ENCODE measurements around the gene SLC28A1. TPM values are rescaled to one million over a fixed set of nuclear protein-coding genes. Genes with fewer than 3 reads are reported as not detected.

The SLC28A1 gene
- total RNA-seq, 2 experiments from 2014 or later, result not detected

DNA sequence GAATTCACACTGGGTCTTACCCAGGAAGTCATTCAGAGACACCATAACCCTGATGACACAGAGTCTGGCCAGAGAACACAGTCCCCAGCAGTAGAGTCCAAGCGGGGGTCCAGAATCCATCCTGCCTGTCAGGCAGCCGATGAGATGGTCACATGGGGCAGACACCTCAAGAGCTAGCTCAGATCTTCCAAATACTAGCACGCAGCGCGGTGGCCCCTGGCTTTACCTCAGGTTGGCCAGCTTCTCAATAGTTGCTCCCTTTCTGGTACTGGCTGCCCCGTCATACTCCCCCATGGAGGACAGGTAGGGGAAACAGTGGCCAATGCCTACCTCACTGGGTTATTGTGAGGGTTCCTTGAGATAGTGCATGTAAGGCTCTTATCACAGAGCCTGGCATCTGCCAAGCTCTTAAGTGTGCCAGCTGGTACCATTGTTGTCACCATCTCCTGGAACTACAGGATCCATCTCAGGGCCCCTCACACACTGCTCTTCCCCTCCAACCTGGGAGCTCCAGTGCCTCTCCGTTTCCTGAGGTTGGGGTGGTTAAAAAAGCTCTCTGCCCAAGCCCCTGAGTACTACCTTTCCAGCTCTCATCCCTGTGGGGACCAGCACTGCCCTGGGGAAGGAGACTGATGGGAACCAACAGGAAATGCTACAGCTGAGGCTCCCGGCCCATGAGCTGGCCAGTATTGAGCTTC is 3.5 kb upstream of the SLC28A1 start:
- H3K27ac Mint-ChIP-seq, result no peak overlapping the region
- CTCF ChIA-PET, result interaction anchor here (0.6 to 1.5 kb wide), 3 partner anchors 16 to 310 kb away, joined by 3 to 4 read pairs (median 3); no protein-coding TSS in a partner anchor
- peaks cover 3% of the 10 kb centered on the region for H3K4me1 Mint-ChIP-seq
- H3K27me3 Mint-ChIP-seq, result no peaks in the 10 kb centered on the region
- POLR2A ChIA-PET, result no interaction called here
- H3K9me3 Mint-ChIP-seq, result no peaks in the 10 kb centered on the region
- H3K4me3 Mint-ChIP-seq, result no peak overlapping the region
- no peak for DNase-seq
- no peaks in the 10 kb centered on the region for H3K36me3 Mint-ChIP-seq (ENCODE audit: low read depth)

DNA sequence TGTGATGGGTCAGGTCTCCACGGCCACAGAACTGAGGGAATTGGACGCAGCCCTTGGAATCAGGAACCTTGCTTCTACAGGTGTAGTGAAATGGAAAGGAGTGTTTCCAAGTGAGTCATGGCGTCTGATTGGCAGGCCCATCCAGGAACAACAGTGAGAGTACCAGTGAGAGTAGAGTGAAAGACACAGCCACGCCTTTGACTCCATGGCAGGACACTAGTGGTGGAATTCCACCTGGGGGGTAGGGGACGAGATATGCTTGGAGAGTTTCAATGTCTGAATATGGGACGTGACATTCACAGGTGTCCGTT is 3.0 kb upstream of the SLC28A1 start:
- Mint-ChIP-seq H3K27me3 (no peaks in the 10 kb centered on the region), H3K9me3 (no peaks in the 10 kb centered on the region), H3K27ac (no peak overlapping the region), H3K4me3 (no peak overlapping the region), H3K36me3 (ENCODE audit: low read depth) (no peaks in the 10 kb centered on the region), H3K4me1 (peaks cover 3% of the 10 kb centered on the region)
- DNase-seq, result no peak
- ChIA-PET POLR2A (no interaction called here), CTCF (interaction anchor here (1.4 to 1.5 kb wide), 2 partner anchors 47 to 311 kb away, joined by 3 to 4 read pairs; no protein-coding TSS in a partner anchor)

DNA sequence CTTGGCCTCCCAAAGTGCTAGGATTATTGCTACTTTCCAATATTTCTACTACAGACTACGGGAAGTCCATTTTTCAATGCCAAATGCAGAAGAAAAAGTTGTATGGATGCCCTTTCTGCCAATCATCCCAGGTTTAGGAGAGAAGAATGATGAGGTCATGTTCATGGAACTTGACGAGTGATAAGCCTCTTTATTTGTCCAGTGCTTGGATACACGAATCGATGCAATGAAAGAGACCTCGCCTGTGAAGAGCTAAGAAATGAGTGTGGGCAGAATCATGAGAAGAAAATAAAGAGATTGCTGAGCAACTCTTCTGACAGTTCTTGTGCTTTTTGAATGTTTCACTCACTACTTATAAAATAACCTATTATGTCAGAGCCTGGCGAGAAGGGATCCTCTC is 996 bp upstream of the SLC28A1 start:
- no peaks in the 10 kb centered on the region for H3K4me1 Mint-ChIP-seq
- ChIA-PET CTCF (interaction anchor here (1.1 kb wide), 2 partner anchors 43 to 312 kb away, joined by 3 read pairs; no protein-coding TSS in a partner anchor), POLR2A (no interaction called here)
- H3K9me3 Mint-ChIP-seq, result no peaks in the 10 kb centered on the region
- no peak for DNase-seq
- no peaks in the 10 kb centered on the region for H3K27me3 Mint-ChIP-seq
- H3K36me3 Mint-ChIP-seq (ENCODE audit: low read depth), result no peaks in the 10 kb centered on the region
- H3K27ac Mint-ChIP-seq, result no peak overlapping the region
- H3K4me3 Mint-ChIP-seq, result no peak overlapping the region

GRCh38 chr15:84885801-84886200 is 1.3 kb downstream of the SLC28A1 start:
- Mint-ChIP-seq H3K27ac (no peak overlapping the region), H3K9me3 (no peaks in the 10 kb centered on the region), H3K27me3 (no peaks in the 10 kb centered on the region), H3K4me3 (no peak overlapping the region), H3K36me3 (ENCODE audit: low read depth) (no peaks in the 10 kb centered on the region), H3K4me1 (no peaks in the 10 kb centered on the region)
- no peak for DNase-seq
- POLR2A ChIA-PET, result no interaction called here
- CTCF ChIA-PET, result no interaction called here

- DNase-seq, result no peak
- Mint-ChIP-seq H3K27me3 (no peaks in the 10 kb centered on the region), H3K9me3 (no peaks in the 10 kb centered on the region), H3K4me1 (no peaks in the 10 kb centered on the region), H3K4me3 (no peak overlapping the region), H3K36me3 (ENCODE audit: low read depth) (no peaks in the 10 kb centered on the region), H3K27ac (no peak overlapping the region)
- POLR2A ChIA-PET, result no interaction called here
- CTCF ChIA-PET, result interaction anchor here (1.1 kb wide), 1 partner anchor 94 kb away, joined by 3 read pairs; no protein-coding TSS in a partner anchor
Observed at GRCh38 chr15:84886211-84886983, 1.9 kb downstream of the SLC28A1 start.

- Mint-ChIP-seq H3K4me1 (no peaks in the 10 kb centered on the region), H3K4me3 (no peak overlapping the region), H3K27me3 (no peaks in the 10 kb centered on the region), H3K27ac (no peak overlapping the region), H3K36me3 (ENCODE audit: low read depth) (no peaks in the 10 kb centered on the region), H3K9me3 (no peaks in the 10 kb centered on the region)
- ChIA-PET POLR2A (no interaction called here), CTCF (interaction anchor here (1.1 kb wide), 1 partner anchor 94 kb away, joined by 3 read pairs; no protein-coding TSS in a partner anchor)
- DNase-seq, result no peak
Observed at GRCh38 chr15:84886984-84887299, 2.5 kb downstream of the SLC28A1 start.

DNA sequence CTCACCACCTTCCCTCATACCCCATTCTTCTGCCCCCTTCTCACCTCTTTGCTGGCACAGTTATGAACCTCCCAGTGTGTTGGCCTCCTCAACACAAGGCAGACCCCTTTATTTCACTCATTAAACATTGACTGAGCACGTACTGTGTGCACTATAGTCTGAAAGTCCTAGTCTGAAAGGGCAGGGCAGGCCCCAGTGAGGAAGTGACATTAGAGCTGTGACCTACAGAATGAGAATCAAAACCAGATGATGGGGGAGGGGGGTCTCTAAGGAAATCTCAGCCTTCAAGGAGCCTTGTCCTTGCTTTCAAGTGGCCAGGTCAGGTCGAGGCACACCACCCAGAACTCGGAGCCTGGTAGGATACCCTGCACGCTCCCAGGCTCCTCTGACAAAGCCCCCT is 3.5 kb downstream of the SLC28A1 start:
- ChIA-PET CTCF (interaction anchor here (0.6 to 1.6 kb wide), 6 partner anchors 10 to 849 kb away, joined by 3 to 6 read pairs (median 4); no protein-coding TSS in a partner anchor), POLR2A (no interaction called here)
- H3K36me3 Mint-ChIP-seq (ENCODE audit: low read depth), result no peaks in the 10 kb centered on the region
- no peaks in the 10 kb centered on the region for H3K27me3 Mint-ChIP-seq
- no peak overlapping the region for H3K4me3 Mint-ChIP-seq
- no peak for DNase-seq
- H3K4me1 Mint-ChIP-seq, result no peaks in the 10 kb centered on the region
- H3K9me3 Mint-ChIP-seq, result no peaks in the 10 kb centered on the region
- H3K27ac Mint-ChIP-seq, result no peak overlapping the region

- ChIA-PET CTCF (interaction anchor here (0.6 to 1.6 kb wide), 6 partner anchors 10 to 850 kb away, joined by 3 to 6 read pairs (median 4); no protein-coding TSS in a partner anchor), POLR2A (no interaction called here)
- no peak overlapping the region for H3K4me3 Mint-ChIP-seq
- H3K36me3 Mint-ChIP-seq (ENCODE audit: low read depth), result no peaks in the 10 kb centered on the region
- no peak for DNase-seq
- no peaks in the 10 kb centered on the region for H3K9me3 Mint-ChIP-seq
- no peaks in the 10 kb centered on the region for H3K27me3 Mint-ChIP-seq
- no peaks in the 10 kb centered on the region for H3K4me1 Mint-ChIP-seq
- no peak overlapping the region for H3K27ac Mint-ChIP-seq
Observed at GRCh38 chr15:84888639-84889038, 4.2 kb downstream of the SLC28A1 start.

GRCh38 chr15:84889313-84889990 is 5.0 kb downstream of the SLC28A1 start:
- no peaks in the 10 kb centered on the region for H3K4me1 Mint-ChIP-seq
- H3K4me3 Mint-ChIP-seq, result no peak overlapping the region
- H3K36me3 Mint-ChIP-seq (ENCODE audit: low read depth), result no peaks in the 10 kb centered on the region
- H3K9me3 Mint-ChIP-seq, result no peaks in the 10 kb centered on the region
- POLR2A ChIA-PET, result no interaction called here
- peak overlapping the region; percentile 41 for H3K27ac Mint-ChIP-seq
- CTCF ChIA-PET, result no interaction called here
- H3K27me3 Mint-ChIP-seq, result no peaks in the 10 kb centered on the region
- no peak for DNase-seq

- Mint-ChIP-seq H3K27me3 (no peaks in the 10 kb centered on the region), H3K4me1 (no peaks in the 10 kb centered on the region), H3K27ac (no peak overlapping the region), H3K9me3 (no peaks in the 10 kb centered on the region), H3K4me3 (no peak overlapping the region), H3K36me3 (ENCODE audit: low read depth) (no peaks in the 10 kb centered on the region)
- CTCF ChIA-PET, result interaction anchor here (0.6 kb wide), 1 partner anchor 17 kb away, joined by 3 read pairs; no protein-coding TSS in a partner anchor
- POLR2A ChIA-PET, result no interaction called here
- DNase-seq, result no peak
Observed at GRCh38 chr15:84889991-84890669, 5.7 kb downstream of the SLC28A1 start.

DNA sequence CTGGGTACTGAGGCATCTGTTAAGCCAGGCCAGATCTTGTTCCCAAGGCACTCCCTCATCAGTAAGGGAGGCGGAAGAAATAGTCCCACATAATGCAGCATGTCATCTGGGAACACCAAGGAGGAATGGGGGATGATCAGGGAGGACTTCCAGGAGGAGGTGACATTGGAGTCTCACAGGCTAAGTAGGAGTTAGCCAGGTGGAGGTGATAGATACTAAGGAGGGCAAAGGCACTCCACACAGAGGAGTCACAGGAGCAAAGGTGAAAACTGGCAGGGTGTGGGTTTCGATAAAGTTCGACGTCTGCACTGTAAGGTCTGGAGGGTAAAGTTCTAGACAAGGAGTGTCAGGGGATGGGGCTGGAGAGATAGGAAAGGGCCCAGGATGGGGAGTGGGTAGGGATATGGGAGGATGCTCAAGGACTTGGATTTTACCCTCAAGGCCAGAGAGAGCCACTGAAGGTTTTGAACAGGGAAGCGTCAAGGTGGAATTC is 6.3 kb downstream of the SLC28A1 start:
- Mint-ChIP-seq H3K27me3 (no peaks in the 10 kb centered on the region), H3K36me3 (ENCODE audit: low read depth) (no peaks in the 10 kb centered on the region), H3K4me3 (no peak overlapping the region), H3K9me3 (no peaks in the 10 kb centered on the region), H3K27ac (no peak overlapping the region), H3K4me1 (no peaks in the 10 kb centered on the region)
- DNase-seq, result no peak
- ChIA-PET POLR2A (no interaction called here), CTCF (interaction anchor here (0.6 kb wide), 1 partner anchor 17 kb away, joined by 3 read pairs; no protein-coding TSS in a partner anchor)

GRCh38 chr15:84891339-84891738 is 6.9 kb downstream of the SLC28A1 start:
- no peak overlapping the region for H3K27ac Mint-ChIP-seq

More at GRCh38 chr15:84891339-84891738, 6.9 kb downstream of the SLC28A1 start:
- DNase-seq, result no peak
- no peaks in the 10 kb centered on the region for H3K9me3 Mint-ChIP-seq
- no peaks in the 10 kb centered on the region for H3K4me1 Mint-ChIP-seq
- H3K27me3 Mint-ChIP-seq, result peaks cover 3% of the 10 kb centered on the region
- ChIA-PET POLR2A (no interaction called here), CTCF (interaction anchor here (0.7 to 1.2 kb wide), 2 partner anchors 13 to 22 kb away, joined by 3 read pairs; no protein-coding TSS in a partner anchor)
- H3K4me3 Mint-ChIP-seq, result no peak overlapping the region
- no peaks in the 10 kb centered on the region for H3K36me3 Mint-ChIP-seq (ENCODE audit: low read depth)

All from activated CD4-positive, alpha-beta T cell treated with anti-CD3 and anti-CD28 coated beads, Interleukin-2, amount 10 ng/mL, durations not matched to agents 7 days and 5 days (primary cell).